Body of pancreas (tissue), 4 donors: ENCODE results near the gene SMAGP. TPM values are rescaled to one million over a fixed set of nuclear protein-coding genes. Genes with fewer than 3 reads are reported as not detected.

Experiments used
- ATAC-seq: fragments of 150-250 bp; one replicate; pipeline ENCODE4 v1.9.1; 2016
- DNase-seq, 4 donors: peaks; one replicate each; pipeline ENCODE4 v3.0.0-alpha.2; 2019
- H3K27ac ChIP-seq, 4 donors: fragments of 200-600 bp; sonication (generic); 1 replicate in 3 of 4; 2 replicates in 1 of 4; pipeline versions ENCODE4 v1.5.1 to v1.6.1; 2016 to 2019; ENCODE audit warnings: mild to moderate bottlenecking in 1 of 4, mixed read lengths in 1 of 4, moderate library complexity in 1 of 4
- H3K27me3 ChIP-seq, 2 donors: fragments of 200-600 bp; sonication (generic); one replicate each; pipeline ENCODE4 v1.6.0; 2016; ENCODE audit warnings: mild to moderate bottlenecking in 1 of 2
- H3K36me3 ChIP-seq, 2 donors: fragments of 200-600 bp; sonication (generic); replicated peaks in 1 of 2; 2 replicates each; pipeline ENCODE4 v1.5.1; 2016; ENCODE audit warnings: low read depth in 2 of 2; ENCODE audit not compliant: insufficient read depth in 1 of 2
- H3K4me1 ChIP-seq: fragments of 200-600 bp; sonication (generic); one replicate; pipeline ENCODE4 v1.6.0; 2016
- H3K4me3 ChIP-seq, 2 donors: fragments of 200-600 bp; sonication (generic); 1 replicate in 1 of 2; 2 replicates in 1 of 2; pipeline ENCODE4 v1.5.1; 2016 to 2019
- H3K9me3 ChIP-seq, 3 donors: fragments of 200-600 bp; sonication (generic); 1 replicate in 2 of 3; 2 replicates in 1 of 3; pipeline ENCODE4 v1.5.1; 2016
- CTCF ChIP-seq, 7 experiments: fragments of 450-650 bp in 4 of 7; fragments of 200-600 bp in 3 of 7; sonication (generic) in 3 of 7; IDR thresholded peaks; one replicate each; pipeline ENCODE4 v1.5.1; 2016 to 2019; ENCODE audit warnings: antibody characterized with exemption in 7 of 7
- POLR2A ChIP-seq, 3 donors: fragments of 450-650 bp; IDR thresholded peaks; one replicate each; pipeline ENCODE4 v1.6.1; 2016; ENCODE audit warnings: antibody characterized with exemption in 3 of 3, mild to moderate bottlenecking in 2 of 3
- WGBS, 2 donors: methylation state at CpG; one replicate each; pipeline ENCODE4 v1.1.5; 2017; 5-methylcytosine and 5-hydroxymethylcytosine counted together
- intact Hi-C: fragments of 100-400 bp; cut with DNase I; formaldehyde crosslinking; loops from one replicate; pipeline ENCODE4 v1.15.1; 2023
- total RNA-seq, 2 donors: library from RNA; depleted of rRNA; stranded (reverse); fragments of >200 nt; gene quantifications; one replicate each; pipeline ENCODE4 v1.1.0, GENCODE V29; 2016

The SMAGP gene
- total RNA-seq, 2 donors from 2014 or later: 7.0 to 8.6 TPM

- peaks cover 9% of the 10 kb centered on the region in 2 donors for H3K36me3 ChIP-seq
- intact Hi-C loops: no loop called here
These were observed 28.1 kb downstream of the SMAGP start for GRCh38 chr12:51242120-51242519.

DNA sequence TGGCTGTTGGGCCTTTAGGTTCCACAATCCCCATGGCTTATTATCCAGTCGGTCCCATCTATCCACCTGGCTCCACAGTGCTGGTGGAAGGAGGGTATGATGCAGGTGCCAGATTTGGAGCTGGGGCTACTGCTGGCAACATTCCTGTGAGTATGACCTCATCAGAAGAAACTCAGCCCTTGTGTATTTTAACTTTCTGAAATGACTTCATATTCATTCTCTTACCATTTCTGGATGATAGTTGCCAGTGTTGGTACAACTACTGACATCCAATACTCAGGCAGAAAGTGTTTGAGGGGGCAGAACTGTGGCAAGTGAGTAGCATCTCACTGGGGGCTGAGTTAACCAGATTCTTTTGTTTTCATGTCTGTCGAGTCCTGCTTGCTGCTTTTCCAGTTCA lies 29.2 kb downstream of the SMAGP start:
- DNase-seq (peak in 1 of 4 donors; percentile 37), ATAC-seq (no peak)
- TF ChIP-seq CTCF (IDR thresholded peaks at IDR 0.05): no peak
- no peak for TF ChIP-seq POLR2A (IDR thresholded peaks at IDR 0.05)
- H3K27me3 ChIP-seq: no peaks in the 10 kb centered on the region
- 56 to 58% methylated on average over 2 of the region's 2 CpGs for WGBS, 2 donors
- H3K27ac ChIP-seq: peak overlapping the region in 2 of 4 donors; percentile 54 to 100
- H3K36me3 ChIP-seq: peaks cover 9% of the 10 kb centered on the region in 2 donors
- no peaks in the 10 kb centered on the region for H3K9me3 ChIP-seq
- peaks cover 25% of the 10 kb centered on the region for H3K4me1 ChIP-seq
- intact Hi-C loops: no loop called here
- H3K4me3 ChIP-seq: no peak overlapping the region

More at GRCh38 chr12:51242120-51242519, 28.1 kb downstream of the SMAGP start:
- H3K27ac ChIP-seq: peak overlapping the region in 1 of 4 donors; percentile 34
- H3K4me1 ChIP-seq: peaks cover 35% of the 10 kb centered on the region
- H3K4me3 ChIP-seq: no peak overlapping the region
- no peaks in the 10 kb centered on the region for H3K9me3 ChIP-seq
- 70 to 83% methylated on average over 7 of the region's 7 CpGs for WGBS, 2 donors
- DNase-seq: peak in 2 of 4 donors; percentile 9 to 45
- no peak for ATAC-seq
- no peak for TF ChIP-seq CTCF (IDR thresholded peaks at IDR 0.05)
- no peak for TF ChIP-seq POLR2A (IDR thresholded peaks at IDR 0.05)
- no peaks in the 10 kb centered on the region for H3K27me3 ChIP-seq

GRCh38 chr12:51238510-51239334 lies 31.5 kb downstream of the SMAGP start, which contains the start of gene DAZAP2:
Gene DAZAP2 (plus strand): TSS chr12:51238826. CDS start chr12:51238908, 82 bp downstream.
- peaks cover 25% of the 10 kb centered on the region for H3K4me1 ChIP-seq
- ATAC-seq (peak; percentile 96), DNase-seq (peak; percentile 98 to 99 (median 99))
- 0 to 1% methylated on average over 37 to 70 of the region's 70 CpGs for WGBS, 2 donors
- peak in 3 of 7 experiments; percentile 6 to 48 (median 45) for TF ChIP-seq CTCF (IDR thresholded peaks at IDR 0.05)
- TF ChIP-seq POLR2A (IDR thresholded peaks at IDR 0.05): peak; percentile 95 to 99 (median 98)
- no peaks in the 10 kb centered on the region for H3K9me3 ChIP-seq
- H3K36me3 ChIP-seq: peaks cover 9% of the 10 kb centered on the region in 2 donors
- H3K4me3 ChIP-seq: peak within 1 kb of the TSS; percentile 59 to 94
- intact Hi-C loops: no loop called here
- no peaks in the 10 kb centered on the region for H3K27me3 ChIP-seq
- H3K27ac ChIP-seq: peak within 1 kb of the TSS; percentile 98 to 100 (median 100)

DNA sequence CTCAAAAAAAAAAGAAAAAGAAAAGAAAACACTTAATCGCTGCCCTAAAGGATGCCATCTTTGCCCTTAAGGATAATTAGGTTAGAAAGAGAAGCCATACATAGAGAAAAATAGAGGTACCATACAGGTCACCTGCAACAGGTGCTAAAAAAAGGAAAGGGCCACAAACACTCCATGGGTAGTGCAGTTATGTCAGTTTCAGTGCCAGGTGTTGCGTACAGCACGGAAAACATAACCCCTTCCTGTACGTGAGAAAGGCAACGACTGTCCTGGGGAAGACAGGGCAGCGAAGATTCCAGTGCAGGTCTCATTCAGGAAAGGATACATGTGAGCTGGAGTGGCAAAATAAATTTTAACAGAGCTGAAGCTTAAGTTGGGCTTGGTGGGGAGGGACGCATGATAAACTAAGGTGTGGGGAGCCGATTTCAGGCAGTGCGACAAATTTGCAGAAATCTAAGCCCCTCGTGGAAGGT lies 32.1 kb downstream of the SMAGP start:
- Histone ChIP-seq H3K9me3 (no peaks in the 10 kb centered on the region), H3K4me3 (peak overlapping the region in 1 of 2 donors; percentile 94), H3K4me1 (peaks cover 25% of the 10 kb centered on the region), H3K27ac (peak overlapping the region; percentile 48 to 100 (median 99)), H3K36me3 (peaks cover 9% of the 10 kb centered on the region in 2 donors), H3K27me3 (no peaks in the 10 kb centered on the region)
- WGBS, 2 donors: 5 to 6% methylated on average over 10 of the region's 10 CpGs
- TF ChIP-seq POLR2A (IDR thresholded peaks at IDR 0.05) (no peak), CTCF (IDR thresholded peaks at IDR 0.05) (no peak)
- ATAC-seq (peak; percentile 15), DNase-seq (peak in 3 of 4 donors; percentile 28 to 61 (median 54))
- intact Hi-C loops: no loop called here
